ENCODE data around the gene KRT17. TPM values are rescaled to one million over a fixed set of nuclear protein-coding genes. Genes with fewer than 3 reads are reported as not detected.
A peak's percentile ranks its signal among the peaks of the same experiment; 100 is the strongest.

KRT17 gene
- total and polyA plus RNA-seq, 2 experiments from 2014 or later = 59.5 to 118 TPM

- Histone ChIP-seq H3K9me3 (ENCODE audit: low read depth) (no peaks in the 10 kb centered on the region), H3K27ac (peak overlapping the region; percentile 70), H3K36me3 (replicated peaks; ENCODE audit: insufficient read depth, low read depth) (no peaks in the 10 kb centered on the region), H2AFZ (no peak overlapping the region), H3K27me3 (no peaks in the 10 kb centered on the region), H3K4me1 (ENCODE audit: insufficient read depth) (peaks cover 62% of the 10 kb centered on the region), H4K20me1 (ENCODE audit: insufficient read depth, poor library complexity, severe bottlenecking) (no peaks in the 10 kb centered on the region), H3K79me2 (no peaks in the 10 kb centered on the region), H3K9me2 (replicated peaks; ENCODE audit: insufficient read depth) (no peaks in the 10 kb centered on the region), H3K4me2 (no peak overlapping the region), H3K4me3 (no peak overlapping the region)
- no peak for DNase-seq (ENCODE audit: low spot score)
- TF ChIP-seq EZH2 (IDR thresholded peaks at IDR 0.05; ENCODE audit: borderline replicate concordance) = no peak
- TF ChIP-seq, protein P1, sequence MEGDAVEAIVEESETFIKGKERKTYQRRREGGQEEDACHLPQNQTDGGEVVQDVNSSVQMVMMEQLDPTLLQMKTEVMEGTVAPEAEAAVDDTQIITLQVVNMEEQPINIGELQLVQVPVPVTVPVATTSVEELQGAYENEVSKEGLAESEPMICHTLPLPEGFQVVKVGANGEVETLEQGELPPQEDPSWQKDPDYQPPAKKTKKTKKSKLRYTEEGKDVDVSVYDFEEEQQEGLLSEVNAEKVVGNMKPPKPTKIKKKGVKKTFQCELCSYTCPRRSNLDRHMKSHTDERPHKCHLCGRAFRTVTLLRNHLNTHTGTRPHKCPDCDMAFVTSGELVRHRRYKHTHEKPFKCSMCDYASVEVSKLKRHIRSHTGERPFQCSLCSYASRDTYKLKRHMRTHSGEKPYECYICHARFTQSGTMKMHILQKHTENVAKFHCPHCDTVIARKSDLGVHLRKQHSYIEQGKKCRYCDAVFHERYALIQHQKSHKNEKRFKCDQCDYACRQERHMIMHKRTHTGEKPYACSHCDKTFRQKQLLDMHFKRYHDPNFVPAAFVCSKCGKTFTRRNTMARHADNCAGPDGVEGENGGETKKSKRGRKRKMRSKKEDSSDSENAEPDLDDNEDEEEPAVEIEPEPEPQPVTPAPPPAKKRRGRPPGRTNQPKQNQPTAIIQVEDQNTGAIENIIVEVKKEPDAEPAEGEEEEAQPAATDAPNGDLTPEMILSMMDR (IDR thresholded peaks at IDR 0.05; ENCODE audit: poor library complexity) = no peak
- no peak for TF ChIP-seq EZH2phosphoT487 (IDR thresholded peaks at IDR 0.05; ENCODE audit: low read depth, severe bottlenecking, unreplicated experiment)
- 74% methylated on average over 13 of the region's 15 CpGs for WGBS (ENCODE audit: low lambda C conversion rate, missing lambda C conversion rate)
These were observed 26.6 kb upstream of the KRT17 start for GRCh38 chr17:41650794-41651624.

DNA sequence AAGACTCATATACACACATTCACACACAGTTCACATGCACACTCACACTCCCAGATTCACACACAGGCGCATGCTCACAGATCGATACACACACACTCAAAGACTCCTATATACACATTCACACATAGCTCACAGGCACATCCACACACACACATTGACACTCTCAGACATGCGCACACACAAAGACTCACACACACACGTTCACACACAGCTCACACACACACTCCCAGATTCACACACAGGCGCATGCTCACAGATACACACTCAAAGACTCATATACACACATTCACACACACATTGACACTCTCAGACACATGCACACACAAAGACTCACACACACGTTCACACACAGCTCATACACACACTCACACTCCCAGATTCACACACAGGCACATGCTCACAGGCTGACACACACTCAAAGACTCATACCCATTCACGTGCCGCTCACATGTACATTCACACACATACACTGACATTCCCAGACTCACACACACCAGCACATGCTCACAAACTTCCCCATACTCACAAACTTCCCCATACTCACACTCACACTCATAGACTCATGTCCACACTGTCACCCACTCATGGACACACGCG, 25.6 kb upstream of the KRT17 start:
- no peak for TF ChIP-seq EZH2phosphoT487 (IDR thresholded peaks at IDR 0.05; ENCODE audit: low read depth, severe bottlenecking, unreplicated experiment)
- no peak for TF ChIP-seq EZH2 (IDR thresholded peaks at IDR 0.05; ENCODE audit: borderline replicate concordance)
- TF ChIP-seq, protein P1 (IDR thresholded peaks at IDR 0.05; ENCODE audit: poor library complexity) = no peak
- H3K9me2 ChIP-seq (replicated peaks; ENCODE audit: insufficient read depth) = no peaks in the 10 kb centered on the region
- no peaks in the 10 kb centered on the region for H3K27me3 ChIP-seq
- H3K4me3 ChIP-seq = no peak overlapping the region
- no peaks in the 10 kb centered on the region for H3K9me3 ChIP-seq (ENCODE audit: low read depth)
- H2AFZ ChIP-seq = no peak overlapping the region
- H4K20me1 ChIP-seq (ENCODE audit: insufficient read depth, poor library complexity, severe bottlenecking) = no peaks in the 10 kb centered on the region
- H3K27ac ChIP-seq = no peak overlapping the region
- H3K79me2 ChIP-seq = no peaks in the 10 kb centered on the region
- H3K4me1 ChIP-seq (ENCODE audit: insufficient read depth) = peaks cover 52% of the 10 kb centered on the region
- no peak for DNase-seq (ENCODE audit: low spot score)
- no peak overlapping the region for H3K4me2 ChIP-seq
- WGBS (ENCODE audit: low lambda C conversion rate, missing lambda C conversion rate) = 96% methylated on average over 10 of the region's 10 CpGs
- no peaks in the 10 kb centered on the region for H3K36me3 ChIP-seq (replicated peaks; ENCODE audit: insufficient read depth, low read depth)

GRCh38 chr17:41648411-41649195, 24.2 kb upstream of the KRT17 start:
- Histone ChIP-seq H3K4me2 (peak overlapping the region; percentile 86), H2AFZ (peak overlapping the region; percentile 77), H3K4me3 (peak overlapping the region; percentile 6), H3K4me1 (ENCODE audit: insufficient read depth) (peaks cover 38% of the 10 kb centered on the region), H3K27me3 (no peaks in the 10 kb centered on the region), H3K9me2 (replicated peaks; ENCODE audit: insufficient read depth) (no peaks in the 10 kb centered on the region), H3K9me3 (ENCODE audit: low read depth) (no peaks in the 10 kb centered on the region), H3K79me2 (no peaks in the 10 kb centered on the region), H3K36me3 (replicated peaks; ENCODE audit: insufficient read depth, low read depth) (no peaks in the 10 kb centered on the region), H3K27ac (peak overlapping the region; percentile 86), H4K20me1 (ENCODE audit: insufficient read depth, poor library complexity, severe bottlenecking) (no peaks in the 10 kb centered on the region)
- no peak for TF ChIP-seq EZH2phosphoT487 (IDR thresholded peaks at IDR 0.05; ENCODE audit: low read depth, severe bottlenecking, unreplicated experiment)
- TF ChIP-seq EZH2 (IDR thresholded peaks at IDR 0.05; ENCODE audit: borderline replicate concordance) = no peak
- TF ChIP-seq, protein P1 (IDR thresholded peaks at IDR 0.05; ENCODE audit: poor library complexity) = peak; percentile 97
- 12% methylated on average over 31 of the region's 39 CpGs for WGBS (ENCODE audit: low lambda C conversion rate, missing lambda C conversion rate)
- peak; percentile 93 for DNase-seq (ENCODE audit: low spot score)

Measured in hepatocyte (in vitro differentiated cells).